Liver (tissue), 3 donors: Measurements from ENCODE around the gene ZNF528.

Experiments used
- CTCF ChIP-seq: fragments of 150-350 bp; IDR thresholded peaks from 2 replicates; pipeline ENCODE4 v1.5.1; 2017; ENCODE audit warnings: improper control_type of control experiment, low read depth, low read length; ENCODE audit not compliant: missing input control
- JUND ChIP-seq, 2 donors: IDR thresholded peaks; 2 replicates each; pipeline ENCODE4 v1.6.1; 2016; ENCODE audit warnings: antibody characterized with exemption in 2 of 2
- MAX ChIP-seq: IDR thresholded peaks from 2 replicates; pipeline ENCODE4 v1.6.1; 2016; ENCODE audit warnings: antibody characterized with exemption
- donor health status: healthy.
- donor health status: healthy.

- TF ChIP-seq CTCF: no peak
- no peak for TF ChIP-seq JUND (IDR thresholded peaks at IDR 0.05)
- no peak for TF ChIP-seq MAX
Measured at GRCh38 chr19:52370341-52370710, 27.3 kb upstream of the ZNF528 start.
